H1 (cell line): ENCODE data around the gene NSUN7. TPM values are rescaled to one million over a fixed set of nuclear protein-coding genes. Genes with fewer than 3 reads are reported as not detected.

Source experiments
- BCL11A ChIP-seq, 2 experiments: IDR thresholded peaks; one replicate each; pipeline ENCODE4 v1.6.1; 2011; ENCODE audit warnings: low read depth in 2 of 2, low read length in 2 of 2, mild to moderate bottlenecking in 2 of 2
- CTBP2 ChIP-seq: IDR thresholded peaks from 2 replicates; pipeline ENCODE4 v1.7.0; 2011; ENCODE audit warnings: borderline replicate concordance, mild to moderate bottlenecking, moderate library complexity, mixed read lengths, low read length; ENCODE audit not compliant: insufficient read depth, insufficient read length
- HDAC6 ChIP-seq: IDR thresholded peaks from one replicate; pipeline ENCODE4 v1.7.1; 2012; ENCODE audit warnings: low read depth, mild to moderate bottlenecking, inconsistent platforms, low read length, moderate library complexity
- KDM4A ChIP-seq: IDR thresholded peaks from one replicate; pipeline ENCODE4 v1.7.1; 2012; ENCODE audit warnings: low read depth, mild to moderate bottlenecking, moderate library complexity, low read length, inconsistent platforms; ENCODE audit not compliant: severe bottlenecking
- PHF8 ChIP-seq: fragments of 200-600 bp; sonication (generic); conservative IDR thresholded peaks from 2 replicates; pipeline ENCODE4 v1.7.1; 2012; ENCODE audit warnings: low read depth, mild to moderate bottlenecking, inconsistent platforms, low read length, moderate library complexity
- RBBP5 ChIP-seq: IDR thresholded peaks from 2 replicates; pipeline ENCODE4 v1.7.1; 2012; ENCODE audit warnings: low read depth, mild to moderate bottlenecking, inconsistent platforms, low read length, moderate library complexity, borderline replicate concordance
- SIN3A ChIP-seq, 2 experiments: IDR thresholded peaks in 1 of 2; conservative IDR thresholded peaks in 1 of 2; 2 replicates each; pipeline ENCODE4 v1.6.1; 2011 to 2012; ENCODE audit warnings: low read length in 2 of 2, improper control_type of control experiment in 1 of 2, low read depth in 1 of 2, mild to moderate bottlenecking in 1 of 2
- ZNF274 ChIP-seq: IDR thresholded peaks from 2 replicates; pipeline ENCODE4 v1.7.0; 2012; ENCODE audit warnings: low read length, borderline replicate concordance; ENCODE audit errors: extremely low read depth
- polyA plus RNA-seq, 7 experiments: library from polyadenylated mRNA; depleted of rRNA in 3 of 7; stranded (reverse) in 5 of 7; unstranded in 2 of 7; fragments of >200 nt in 5 of 7; fragments of 200-250 nt in 2 of 7; gene quantifications; 1 replicate in 5 of 7; 2 replicates in 1 of 7; 4 replicates in 1 of 7; pipeline versions ENCODE4 v1.2.1 to v1.2.3, GENCODE V29; 2011 to 2013; ENCODE audit warnings: missing spikeins in 2 of 7, mixed read lengths in 2 of 7
- total RNA-seq: library from RNA; stranded (reverse); fragmentation: NEBNext Ultra II Directional; extraction: Animal tissue kit (Norgen Biotek cat#: 25700); gene quantifications from 2 replicates; pipeline ENCODE4 v1.2.1, GENCODE V29; 2021

The NSUN7 gene
- total and polyA plus RNA-seq, 2 of the 8 experiments (the other 6 are each of a cell fraction or from before 2014, with no cell fraction given) = 8.8 to 24.4 TPM

DNA sequence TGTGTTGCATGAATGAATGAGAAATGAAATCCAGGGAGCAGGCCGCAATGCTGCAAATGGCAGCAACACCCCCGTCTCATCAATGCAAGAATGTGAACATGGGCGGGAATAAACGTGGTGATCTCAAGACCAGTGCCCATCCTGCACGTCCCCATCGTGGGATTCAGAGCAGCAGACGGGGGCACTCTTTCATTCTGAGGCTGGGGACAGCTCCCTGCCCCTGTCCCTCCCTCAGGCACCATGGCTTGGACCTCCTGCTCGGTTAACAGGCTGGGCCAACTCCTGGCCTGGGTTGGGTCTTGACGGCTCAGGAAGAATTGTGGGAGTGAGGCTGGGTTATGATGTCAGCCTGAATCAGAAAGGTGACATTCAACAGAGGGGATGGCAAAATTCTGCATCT lies 78.9 kb downstream of the NSUN7 start (continued):
- TF ChIP-seq ZNF274 = no peak
- no peak for TF ChIP-seq KDM4A
- TF ChIP-seq RBBP5 = no peak
- TF ChIP-seq PHF8 = no peak
- no peak for TF ChIP-seq HDAC6
- TF ChIP-seq CTBP2 = no peak
- TF ChIP-seq SIN3A (conservative IDR thresholded peaks at IDR 0.05 in 1 of 2, IDR thresholded peaks at IDR 0.05 in 1 of 2; ENCODE audit: low read depth in 1 of 2, low read length in 2 of 2) = no peak
- no peak for TF ChIP-seq BCL11A (IDR thresholded peaks at IDR 0.05; ENCODE audit: low read depth in 2 of 2, low read length in 2 of 2)
